ENCODE measurements around the gene UBIAD1. TPM values are rescaled to one million over a fixed set of nuclear protein-coding genes. Genes with fewer than 3 reads are reported as not detected.

UBIAD1 gene
- total and polyA plus RNA-seq, 9 of the 15 experiments (the other 6 are each of a cell fraction or from before 2014, with no cell fraction given): 6.2 to 34.3 (median 22.3) TPM

DNA sequence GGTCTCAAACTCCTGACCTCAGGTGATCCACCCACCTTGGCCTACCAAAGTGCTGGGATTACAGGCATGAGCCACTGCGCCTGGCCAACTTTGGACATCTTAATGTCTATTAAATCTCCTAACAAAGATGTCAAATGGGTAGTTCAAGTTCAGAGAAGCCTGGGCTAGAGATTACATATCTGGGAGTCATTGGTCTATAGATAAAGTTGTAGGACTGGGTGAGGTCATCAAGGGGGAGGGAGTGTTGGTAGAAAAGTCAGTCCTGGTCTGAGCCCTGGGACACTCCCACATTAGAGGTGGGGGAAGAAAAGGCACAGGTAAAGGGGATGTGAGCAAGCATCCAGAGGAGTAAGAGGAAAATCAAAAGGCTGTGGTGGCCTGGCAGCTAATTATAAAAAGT is 6.6 kb downstream of the UBIAD1 start (continued):
- TF ChIP-seq, protein P1, sequence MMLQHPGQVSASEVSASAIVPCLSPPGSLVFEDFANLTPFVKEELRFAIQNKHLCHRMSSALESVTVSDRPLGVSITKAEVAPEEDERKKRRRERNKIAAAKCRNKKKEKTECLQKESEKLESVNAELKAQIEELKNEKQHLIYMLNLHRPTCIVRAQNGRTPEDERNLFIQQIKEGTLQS (IDR thresholded peaks at IDR 0.05): peak; percentile 89
- TF ChIP-seq, protein P1 (CRISPR knock-in tag; conservative IDR thresholded peaks at IDR 0.05): no peak; the same call in 1 of the 2 replicates
- TF ChIP-seq LARP7 (IDR thresholded peaks at IDR 0.05) (no peak), GATAD2A (IDR thresholded peaks at IDR 0.05) (no peak), HOXB6 (CRISPR knock-in tag; IDR thresholded peaks at IDR 0.05; ENCODE audit: borderline replicate concordance) (no peak), SMARCE1 (IDR thresholded peaks at IDR 0.05) (0 out of 2 replicates have a peak, but pooled peaks have one; percentile 29), ATF7 (IDR thresholded peaks at IDR 0.05) (0 out of 2 replicates have a peak, but pooled peaks have one; percentile 70), FOXA1 (IDR thresholded peaks at IDR 0.05; ENCODE audit: borderline replicate concordance) (no peak), EP300 (IDR thresholded peaks at IDR 0.05; ENCODE audit: low read length) (no peak), TCF3 (CRISPR knock-in tag; IDR thresholded peaks at IDR 0.05) (peak; percentile 33; the same call in 1 of the 2 replicates), MCM7 (IDR thresholded peaks at IDR 0.05) (no peak), L3MBTL2 (IDR thresholded peaks at IDR 0.05) (no peak), DNMT1 (IDR thresholded peaks at IDR 0.05) (no peak)
- TF ChIP-seq, protein P2, sequence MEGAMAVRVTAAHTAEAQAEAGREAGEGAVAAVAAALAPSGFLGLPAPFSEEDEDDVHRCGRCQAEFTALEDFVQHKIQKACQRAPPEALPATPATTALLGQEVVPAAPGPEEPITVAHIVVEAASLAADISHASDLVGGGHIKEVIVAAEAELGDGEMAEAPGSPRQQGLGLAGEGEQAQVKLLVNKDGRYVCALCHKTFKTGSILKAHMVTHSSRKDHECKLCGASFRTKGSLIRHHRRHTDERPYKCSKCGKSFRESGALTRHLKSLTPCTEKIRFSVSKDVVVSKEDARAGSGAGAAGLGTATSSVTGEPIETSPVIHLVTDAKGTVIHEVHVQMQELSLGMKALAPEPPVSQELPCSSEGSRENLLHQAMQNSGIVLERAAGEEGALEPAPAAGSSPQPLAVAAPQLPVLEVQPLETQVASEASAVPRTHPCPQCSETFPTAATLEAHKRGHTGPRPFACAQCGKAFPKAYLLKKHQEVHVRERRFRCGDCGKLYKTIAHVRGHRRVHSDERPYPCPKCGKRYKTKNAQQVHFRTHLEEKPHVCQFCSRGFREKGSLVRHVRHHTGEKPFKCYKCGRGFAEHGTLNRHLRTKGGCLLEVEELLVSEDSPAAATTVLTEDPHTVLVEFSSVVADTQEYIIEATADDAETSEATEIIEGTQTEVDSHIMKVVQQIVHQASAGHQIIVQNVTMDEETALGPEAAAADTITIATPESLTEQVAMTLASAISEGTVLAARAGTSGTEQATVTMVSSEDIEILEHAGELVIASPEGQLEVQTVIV (CRISPR knock-in tag; IDR thresholded peaks at IDR 0.05; ENCODE audit: borderline replicate concordance): no peak
- TF ChIP-seq, protein P3, sequence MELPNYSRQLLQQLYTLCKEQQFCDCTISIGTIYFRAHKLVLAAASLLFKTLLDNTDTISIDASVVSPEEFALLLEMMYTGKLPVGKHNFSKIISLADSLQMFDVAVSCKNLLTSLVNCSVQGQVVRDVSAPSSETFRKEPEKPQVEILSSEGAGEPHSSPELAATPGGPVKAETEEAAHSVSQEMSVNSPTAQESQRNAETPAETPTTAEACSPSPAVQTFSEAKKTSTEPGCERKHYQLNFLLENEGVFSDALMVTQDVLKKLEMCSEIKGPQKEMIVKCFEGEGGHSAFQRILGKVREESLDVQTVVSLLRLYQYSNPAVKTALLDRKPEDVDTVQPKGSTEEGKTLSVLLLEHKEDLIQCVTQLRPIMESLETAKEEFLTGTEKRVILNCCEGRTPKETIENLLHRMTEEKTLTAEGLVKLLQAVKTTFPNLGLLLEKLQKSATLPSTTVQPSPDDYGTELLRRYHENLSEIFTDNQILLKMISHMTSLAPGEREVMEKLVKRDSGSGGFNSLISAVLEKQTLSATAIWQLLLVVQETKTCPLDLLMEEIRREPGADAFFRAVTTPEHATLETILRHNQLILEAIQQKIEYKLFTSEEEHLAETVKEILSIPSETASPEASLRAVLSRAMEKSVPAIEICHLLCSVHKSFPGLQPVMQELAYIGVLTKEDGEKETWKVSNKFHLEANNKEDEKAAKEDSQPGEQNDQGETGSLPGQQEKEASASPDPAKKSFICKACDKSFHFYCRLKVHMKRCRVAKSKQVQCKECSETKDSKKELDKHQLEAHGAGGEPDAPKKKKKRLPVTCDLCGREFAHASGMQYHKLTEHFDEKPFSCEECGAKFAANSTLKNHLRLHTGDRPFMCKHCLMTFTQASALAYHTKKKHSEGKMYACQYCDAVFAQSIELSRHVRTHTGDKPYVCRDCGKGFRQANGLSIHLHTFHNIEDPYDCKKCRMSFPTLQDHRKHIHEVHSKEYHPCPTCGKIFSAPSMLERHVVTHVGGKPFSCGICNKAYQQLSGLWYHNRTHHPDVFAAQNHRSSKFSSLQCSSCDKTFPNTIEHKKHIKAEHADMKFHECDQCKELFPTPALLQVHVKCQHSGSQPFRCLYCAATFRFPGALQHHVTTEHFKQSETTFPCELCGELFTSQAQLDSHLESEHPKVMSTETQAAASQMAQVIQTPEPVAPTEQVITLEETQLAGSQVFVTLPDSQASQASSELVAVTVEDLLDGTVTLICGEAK (IDR thresholded peaks at IDR 0.05): peak; percentile 66
- TF ChIP-seq, protein P3 (CRISPR knock-in tag; IDR thresholded peaks at IDR 0.05): no peak
- TF ChIP-seq, protein P4, sequence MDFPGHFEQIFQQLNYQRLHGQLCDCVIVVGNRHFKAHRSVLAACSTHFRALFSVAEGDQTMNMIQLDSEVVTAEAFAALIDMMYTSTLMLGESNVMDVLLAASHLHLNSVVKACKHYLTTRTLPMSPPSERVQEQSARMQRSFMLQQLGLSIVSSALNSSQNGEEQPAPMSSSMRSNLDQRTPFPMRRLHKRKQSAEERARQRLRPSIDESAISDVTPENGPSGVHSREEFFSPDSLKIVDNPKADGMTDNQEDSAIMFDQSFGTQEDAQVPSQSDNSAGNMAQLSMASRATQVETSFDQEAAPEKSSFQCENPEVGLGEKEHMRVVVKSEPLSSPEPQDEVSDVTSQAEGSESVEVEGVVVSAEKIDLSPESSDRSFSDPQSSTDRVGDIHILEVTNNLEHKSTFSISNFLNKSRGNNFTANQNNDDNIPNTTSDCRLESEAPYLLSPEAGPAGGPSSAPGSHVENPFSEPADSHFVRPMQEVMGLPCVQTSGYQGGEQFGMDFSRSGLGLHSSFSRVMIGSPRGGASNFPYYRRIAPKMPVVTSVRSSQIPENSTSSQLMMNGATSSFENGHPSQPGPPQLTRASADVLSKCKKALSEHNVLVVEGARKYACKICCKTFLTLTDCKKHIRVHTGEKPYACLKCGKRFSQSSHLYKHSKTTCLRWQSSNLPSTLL (IDR thresholded peaks at IDR 0.05): no peak
